Esophagus squamous epithelium (tissue), 4 donors: Measurements from ENCODE around the gene TDRD9.

ENCODE experiments used
- CTCF ChIP-seq, 6 experiments: fragments of 450-650 bp in 4 of 6; fragments of 200-600 bp in 2 of 6; sonication (generic) in 2 of 6; IDR thresholded peaks; one replicate each; pipeline ENCODE4 v1.5.1; 2016 to 2019; ENCODE audit warnings: antibody characterized with exemption in 6 of 6, mild to moderate bottlenecking in 4 of 6, moderate library complexity in 4 of 6
- POLR2A ChIP-seq, 4 donors: fragments of 450-650 bp; IDR thresholded peaks; one replicate each; pipeline ENCODE4 v1.6.1; 2017; ENCODE audit warnings: antibody characterized with exemption in 4 of 4, mild to moderate bottlenecking in 4 of 4, moderate library complexity in 3 of 4

GRCh38 chr14:103882503-103883262, 45.6 kb upstream of the TDRD9 start:
- TF ChIP-seq CTCF (IDR thresholded peaks at IDR 0.05) (no peak), POLR2A (IDR thresholded peaks at IDR 0.05) (no peak)
